ENCODE results near the gene GNB5. TPM values are rescaled to one million over a fixed set of nuclear protein-coding genes. Genes with fewer than 3 reads are reported as not detected.

Gene GNB5
- total RNA-seq, 2 donors from 2014 or later: 19.1 to 20.7 TPM

GRCh38 chr15:52109559-52110451, 81.4 kb downstream of the GNB5 start:
- 52 to 82% methylated on average over 3 to 5 of the region's 5 CpGs for WGBS, 2 experiments (ENCODE audit: insufficient coverage in 1 of 2, insufficient read length in 1 of 2)
- peak; percentile 64 for DNase-seq
- TF ChIP-seq, protein P1, sequence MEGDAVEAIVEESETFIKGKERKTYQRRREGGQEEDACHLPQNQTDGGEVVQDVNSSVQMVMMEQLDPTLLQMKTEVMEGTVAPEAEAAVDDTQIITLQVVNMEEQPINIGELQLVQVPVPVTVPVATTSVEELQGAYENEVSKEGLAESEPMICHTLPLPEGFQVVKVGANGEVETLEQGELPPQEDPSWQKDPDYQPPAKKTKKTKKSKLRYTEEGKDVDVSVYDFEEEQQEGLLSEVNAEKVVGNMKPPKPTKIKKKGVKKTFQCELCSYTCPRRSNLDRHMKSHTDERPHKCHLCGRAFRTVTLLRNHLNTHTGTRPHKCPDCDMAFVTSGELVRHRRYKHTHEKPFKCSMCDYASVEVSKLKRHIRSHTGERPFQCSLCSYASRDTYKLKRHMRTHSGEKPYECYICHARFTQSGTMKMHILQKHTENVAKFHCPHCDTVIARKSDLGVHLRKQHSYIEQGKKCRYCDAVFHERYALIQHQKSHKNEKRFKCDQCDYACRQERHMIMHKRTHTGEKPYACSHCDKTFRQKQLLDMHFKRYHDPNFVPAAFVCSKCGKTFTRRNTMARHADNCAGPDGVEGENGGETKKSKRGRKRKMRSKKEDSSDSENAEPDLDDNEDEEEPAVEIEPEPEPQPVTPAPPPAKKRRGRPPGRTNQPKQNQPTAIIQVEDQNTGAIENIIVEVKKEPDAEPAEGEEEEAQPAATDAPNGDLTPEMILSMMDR (conservative IDR thresholded peaks at IDR 0.05): no peak

GRCh38 chr15:52107238-52107637, 84.0 kb downstream of the GNB5 start:
- TF ChIP-seq, protein P1 (conservative IDR thresholded peaks at IDR 0.05): no peak
- H3K27ac Mint-ChIP-seq: no peak overlapping the region
- DNase-seq: peak; percentile 21
- Histone ChIP-seq H3K27ac (ENCODE audit: low read depth, low read length) (no peak overlapping the region), H3K4me3 (ENCODE audit: low read length) (no peak overlapping the region), H3K9ac (ENCODE audit: extremely low read depth, low read length, poor library complexity, severe bottlenecking) (no peak overlapping the region), H3K36me3 (ENCODE audit: control insufficient read depth, insufficient read depth, low read length) (no peaks in the 10 kb centered on the region), H3K27me3 (ENCODE audit: control insufficient read depth, insufficient read depth, low read length, poor library complexity, severe bottlenecking) (peaks cover 13% of the 10 kb centered on the region), H3K4me1 (ENCODE audit: control insufficient read depth, insufficient read depth, low read length) (no peaks in the 10 kb centered on the region), H3K9me3 (ENCODE audit: control insufficient read depth, low read length) (no peaks in the 10 kb centered on the region)
- no peaks in the 10 kb centered on the region for H3K36me3 Mint-ChIP-seq (ENCODE audit: low read depth)
- peaks cover 26% of the 10 kb centered on the region for H3K4me1 Mint-ChIP-seq
- H3K4me3 Mint-ChIP-seq: no peak overlapping the region
- H3K27me3 Mint-ChIP-seq (ENCODE audit: insufficient read depth): peaks cover 10% of the 10 kb centered on the region
- no peaks in the 10 kb centered on the region for H3K9me3 Mint-ChIP-seq
- WGBS, 2 experiments (ENCODE audit: insufficient coverage in 1 of 2, insufficient read length in 1 of 2): 93 to 96% methylated on average over 5 to 6 of the region's 6 CpGs

More at GRCh38 chr15:52109559-52110451, 81.4 kb downstream of the GNB5 start:
- peak overlapping the region; percentile 46 for H3K27ac Mint-ChIP-seq
- peak overlapping the region; percentile 17 for H3K4me3 ChIP-seq (ENCODE audit: low read length)
- peaks cover 26% of the 10 kb centered on the region for H3K27me3 ChIP-seq (ENCODE audit: control insufficient read depth, insufficient read depth, low read length, poor library complexity, severe bottlenecking)
- no peaks in the 10 kb centered on the region for H3K36me3 ChIP-seq (ENCODE audit: control insufficient read depth, insufficient read depth, low read length)
- H3K27me3 Mint-ChIP-seq (ENCODE audit: insufficient read depth): peaks cover 32% of the 10 kb centered on the region
- no peaks in the 10 kb centered on the region for H3K9me3 ChIP-seq (ENCODE audit: control insufficient read depth, low read length)
- peak overlapping the region; percentile 27 for H3K9ac ChIP-seq (ENCODE audit: extremely low read depth, low read length, poor library complexity, severe bottlenecking)
- no peak overlapping the region for H3K27ac ChIP-seq (ENCODE audit: low read depth, low read length)
- no peaks in the 10 kb centered on the region for H3K36me3 Mint-ChIP-seq (ENCODE audit: low read depth)
- peaks cover 22% of the 10 kb centered on the region for H3K4me1 Mint-ChIP-seq
- H3K4me3 Mint-ChIP-seq: no peak overlapping the region
- no peaks in the 10 kb centered on the region for H3K9me3 Mint-ChIP-seq
- no peaks in the 10 kb centered on the region for H3K4me1 ChIP-seq (ENCODE audit: control insufficient read depth, insufficient read depth, low read length)

DNA sequence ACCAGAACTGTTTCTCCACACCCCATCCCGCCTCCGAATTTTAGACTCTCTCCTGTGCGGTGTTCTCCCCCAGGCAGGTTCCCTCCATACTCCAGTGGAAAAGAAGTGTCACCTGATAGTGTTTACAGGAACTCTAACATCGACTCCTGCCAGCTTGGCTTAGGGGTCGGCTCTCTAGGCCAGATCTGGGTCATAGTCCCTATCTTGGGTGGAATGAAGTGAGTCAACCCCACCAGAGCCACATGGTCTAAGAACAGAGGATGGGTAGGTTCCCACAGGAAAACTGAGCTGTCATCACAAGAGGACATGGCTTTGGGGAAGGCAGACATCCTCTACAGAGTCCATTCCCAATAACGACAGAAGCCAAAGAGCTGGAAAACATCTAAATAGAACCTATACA, 84.6 kb downstream of the GNB5 start:
- TF ChIP-seq, protein P1 (conservative IDR thresholded peaks at IDR 0.05): no peak
- H3K27ac ChIP-seq (ENCODE audit: low read depth, low read length): no peak overlapping the region
- H3K4me3 ChIP-seq (ENCODE audit: low read length): no peak overlapping the region
- peak; percentile 28 for DNase-seq
- no peaks in the 10 kb centered on the region for H3K36me3 ChIP-seq (ENCODE audit: control insufficient read depth, insufficient read depth, low read length)
- WGBS, 2 experiments (ENCODE audit: insufficient coverage in 1 of 2, insufficient read length in 1 of 2): 87 to 88% methylated on average over 5 to 6 of the region's 6 CpGs
- peaks cover 7% of the 10 kb centered on the region for H3K27me3 ChIP-seq (ENCODE audit: control insufficient read depth, insufficient read depth, low read length, poor library complexity, severe bottlenecking)
- no peak overlapping the region for H3K27ac Mint-ChIP-seq
- peaks cover 6% of the 10 kb centered on the region for H3K27me3 Mint-ChIP-seq (ENCODE audit: insufficient read depth)
- H3K4me3 Mint-ChIP-seq: no peak overlapping the region
- peaks cover 26% of the 10 kb centered on the region for H3K4me1 Mint-ChIP-seq
- no peak overlapping the region for H3K9ac ChIP-seq (ENCODE audit: extremely low read depth, low read length, poor library complexity, severe bottlenecking)
- no peaks in the 10 kb centered on the region for H3K36me3 Mint-ChIP-seq (ENCODE audit: low read depth)
- no peaks in the 10 kb centered on the region for H3K9me3 ChIP-seq (ENCODE audit: control insufficient read depth, low read length)
- H3K4me1 ChIP-seq (ENCODE audit: control insufficient read depth, insufficient read depth, low read length): no peaks in the 10 kb centered on the region
- H3K9me3 Mint-ChIP-seq: no peaks in the 10 kb centered on the region
